Fibroblast of lung (primary cell): ENCODE data around the gene GPR162.
"Not testable (repeated sequence)": the region's sequence is repeated elsewhere in the genome, so short reads cannot be mapped to it uniquely, and the experiment has no call there.

Experiments
- CTCF ChIP-seq, 2 donors: IDR thresholded peaks in 1 of 2; conservative IDR thresholded peaks in 1 of 2; 1 replicate in 1 of 2; 2 replicates in 1 of 2; pipeline ENCODE4 v1.5.1; 2011 to 2012; ENCODE audit warnings: low read length in 2 of 2, control low read depth in 1 of 2, inconsistent platforms in 1 of 2, low read depth in 1 of 2, mild to moderate bottlenecking in 1 of 2
- EZH2 ChIP-seq: IDR thresholded peaks from 2 replicates; pipeline ENCODE4 v1.5.1; 2012; ENCODE audit warnings: low read length, control low read depth, mild to moderate bottlenecking; ENCODE audit errors: missing control alignments

GRCh38 chr12:6865307-6865706 is 43.7 kb downstream of the GPR162 start:
- TF ChIP-seq CTCF (conservative IDR thresholded peaks at IDR 0.05 in 1 of 2, IDR thresholded peaks at IDR 0.05 in 1 of 2; ENCODE audit: low read depth in 1 of 2, low read length in 2 of 2); EZH2: not testable (repeated sequence)
